ENCODE data around the gene SGPP1. TPM values are rescaled to one million over a fixed set of nuclear protein-coding genes. Genes with fewer than 3 reads are reported as not detected.

SGPP1 gene
- polyA plus RNA-seq, 1 experiment, result 14.5 TPM

GRCh38 chr14:63689132-63689531 lies 38.7 kb downstream of the SGPP1 start:
- Histone ChIP-seq H3K27me3 (ENCODE audit: control insufficient read depth, insufficient read depth, low read length) (no peaks in the 10 kb centered on the region), H3K27ac (ENCODE audit: low read depth, low read length) (no peak overlapping the region), H3K9me3 (ENCODE audit: control insufficient read depth, insufficient read depth, low read length) (no peaks in the 10 kb centered on the region), H3K4me3 (ENCODE audit: low read depth, low read length) (no peak overlapping the region)
- POLR2A ChIA-PET, result no interaction called here
- CTCF ChIA-PET, result no interaction called here
- TF ChIP-seq CTCF (IDR thresholded peaks at IDR 0.05; ENCODE audit: low read depth, low read length), result no peak
- no peak for DNase-seq (ENCODE audit: low read depth, low spot score)

GRCh38 chr14:63686926-63687325 lies 40.9 kb downstream of the SGPP1 start:
- Histone ChIP-seq H3K27me3 (ENCODE audit: control insufficient read depth, insufficient read depth, low read length) (no peaks in the 10 kb centered on the region), H3K9me3 (ENCODE audit: control insufficient read depth, insufficient read depth, low read length) (no peaks in the 10 kb centered on the region), H3K4me3 (ENCODE audit: low read depth, low read length) (no peak overlapping the region), H3K27ac (ENCODE audit: low read depth, low read length) (no peak overlapping the region)
- ChIA-PET POLR2A (no interaction called here), CTCF (no interaction called here)
- TF ChIP-seq CTCF (IDR thresholded peaks at IDR 0.05; ENCODE audit: low read depth, low read length), result no peak
- no peak for DNase-seq (ENCODE audit: low read depth, low spot score)

GRCh38 chr14:63685401-63685800 lies 42.5 kb downstream of the SGPP1 start:
- H3K27me3 ChIP-seq (ENCODE audit: control insufficient read depth, insufficient read depth, low read length), result no peaks in the 10 kb centered on the region
- POLR2A ChIA-PET, result no interaction called here
- H3K9me3 ChIP-seq (ENCODE audit: control insufficient read depth, insufficient read depth, low read length), result no peaks in the 10 kb centered on the region
- no peak overlapping the region for H3K4me3 ChIP-seq (ENCODE audit: low read depth, low read length)
- no peak overlapping the region for H3K27ac ChIP-seq (ENCODE audit: low read depth, low read length)
- CTCF ChIA-PET, result no interaction called here
- DNase-seq (ENCODE audit: low read depth, low spot score), result no peak
- no peak for TF ChIP-seq CTCF (IDR thresholded peaks at IDR 0.05; ENCODE audit: low read depth, low read length)

- Histone ChIP-seq H3K27me3 (ENCODE audit: control insufficient read depth, insufficient read depth, low read length) (no peaks in the 10 kb centered on the region), H3K4me3 (ENCODE audit: low read depth, low read length) (no peak overlapping the region), H3K9me3 (ENCODE audit: control insufficient read depth, insufficient read depth, low read length) (no peaks in the 10 kb centered on the region), H3K27ac (ENCODE audit: low read depth, low read length) (no peak overlapping the region)
- no peak for DNase-seq (ENCODE audit: low read depth, low spot score)
- CTCF ChIA-PET, result no interaction called here
- POLR2A ChIA-PET, result no interaction called here
- no peak for TF ChIP-seq CTCF (IDR thresholded peaks at IDR 0.05; ENCODE audit: low read depth, low read length)
Observed at GRCh38 chr14:63682727-63683593, 44.9 kb downstream of the SGPP1 start.

- ChIA-PET POLR2A (no interaction called here), CTCF (no interaction called here)
- Histone ChIP-seq H3K27me3 (ENCODE audit: control insufficient read depth, insufficient read depth, low read length) (no peaks in the 10 kb centered on the region), H3K9me3 (ENCODE audit: control insufficient read depth, insufficient read depth, low read length) (no peaks in the 10 kb centered on the region), H3K4me3 (ENCODE audit: low read depth, low read length) (no peak overlapping the region), H3K27ac (ENCODE audit: low read depth, low read length) (no peak overlapping the region)
- no peak for TF ChIP-seq CTCF (IDR thresholded peaks at IDR 0.05; ENCODE audit: low read depth, low read length)
- no peak for DNase-seq (ENCODE audit: low read depth, low spot score)
Observed at GRCh38 chr14:63678536-63678935, 49.3 kb downstream of the SGPP1 start.

All from AG04450 (cell line).